ENCODE data around the gene GDAP1L1.

The GDAP1L1 gene

DNA sequence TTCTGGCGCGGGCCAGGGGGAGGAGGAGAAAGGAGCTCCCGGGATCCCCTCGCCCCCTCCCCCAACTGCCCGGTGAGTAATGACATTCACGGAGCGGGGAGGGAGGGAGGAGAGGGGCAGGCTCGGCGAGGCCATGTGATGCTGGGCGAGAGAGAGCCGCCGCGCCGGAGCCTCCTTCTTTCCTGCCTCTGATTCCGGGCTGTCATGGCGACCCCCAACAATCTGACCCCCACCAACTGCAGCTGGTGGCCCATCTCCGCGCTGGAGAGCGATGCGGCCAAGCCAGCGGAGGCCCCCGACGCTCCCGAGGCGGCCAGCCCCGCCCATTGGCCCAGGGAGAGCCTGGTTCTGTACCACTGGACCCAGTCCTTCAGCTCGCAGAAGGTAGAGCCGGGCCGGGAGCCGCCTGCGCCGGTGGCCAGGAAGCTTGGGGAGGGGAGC lies at the start of gene GDAP1L1:
GDAP1L1 (plus strand) TSS at position 178 of the 441 bp plus-strand sequence; CDS start at position 205, 27 bp downstream.
- DNase-seq: peak; percentile 12

- DNase-seq: no peak
Observed at GRCh38 chr20:44198872-44199271, 48.2 kb upstream of the GDAP1L1 start.

DNA sequence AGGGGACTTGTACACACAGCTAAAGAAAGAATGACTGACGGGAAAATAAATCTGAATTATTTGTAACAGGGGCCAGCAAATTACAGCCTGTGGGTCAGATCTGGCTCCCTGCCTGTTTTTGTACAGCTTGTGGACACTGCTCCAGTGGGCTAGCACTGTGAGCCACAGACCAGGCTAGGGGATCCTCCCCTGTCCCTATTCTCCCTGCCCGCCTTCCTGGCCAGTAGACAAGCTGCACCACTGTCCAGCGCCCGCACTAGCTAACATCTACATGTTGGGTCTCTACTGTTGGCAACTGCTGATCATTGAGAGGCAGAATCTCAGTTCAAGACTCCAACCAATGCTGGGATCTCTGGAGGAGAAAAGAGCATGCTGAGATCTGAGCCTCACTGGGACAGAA lies 47.2 kb upstream of the GDAP1L1 start:
- DNase-seq: no peak

DNA sequence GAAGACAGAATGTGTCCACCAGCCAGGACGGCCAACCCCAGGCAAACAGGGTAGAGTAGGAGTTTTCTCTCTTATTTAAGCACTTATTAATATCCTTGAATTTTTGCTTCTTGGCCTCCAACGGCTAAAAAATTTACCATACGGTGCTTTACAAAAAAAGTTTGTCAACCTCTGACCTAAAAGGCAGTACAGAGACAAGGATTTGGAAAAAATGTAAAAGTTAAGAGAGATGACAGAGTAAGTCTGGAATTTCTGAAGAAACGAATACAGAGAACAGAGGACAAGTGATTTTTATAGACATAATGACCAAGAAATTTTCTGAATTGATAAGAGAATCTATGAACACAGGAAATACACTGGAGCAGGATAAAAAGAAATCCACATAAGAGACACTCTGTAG lies 46.7 kb upstream of the GDAP1L1 start:
- DNase-seq: no peak

GRCh38 chr20:44200983-44201382 lies 46.1 kb upstream of the GDAP1L1 start:
- DNase-seq: no peak

DNA sequence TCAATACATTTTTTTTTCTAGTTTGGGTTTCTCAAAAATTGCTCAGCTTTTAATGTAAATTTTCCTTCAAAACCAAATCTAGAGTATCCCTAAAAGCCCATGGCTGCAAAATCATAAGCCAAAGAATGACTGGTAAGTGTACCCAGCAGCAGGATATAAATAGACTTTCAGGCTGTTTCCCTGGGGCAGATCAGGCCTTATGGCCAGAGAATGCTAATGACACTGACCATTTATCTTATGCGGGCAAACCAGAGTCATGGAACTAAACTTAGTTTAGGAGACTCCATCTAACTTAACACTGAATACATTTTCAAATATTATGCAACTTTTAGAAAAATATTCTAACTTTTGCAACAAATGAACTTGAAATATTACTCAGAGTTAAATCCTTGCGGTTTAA lies 43.9 kb upstream of the GDAP1L1 start:
- DNase-seq: no peak

GRCh38 chr20:44204156-44204831 lies 42.8 kb upstream of the GDAP1L1 start:
- DNase-seq: no peak

GRCh38 chr20:44204832-44205215 lies 42.3 kb upstream of the GDAP1L1 start:
- DNase-seq: no peak

- no peak for DNase-seq
Observed at GRCh38 chr20:44206132-44206531, 41.0 kb upstream of the GDAP1L1 start.

- DNase-seq: no peak
Observed at GRCh38 chr20:44207126-44207723, 39.9 kb upstream of the GDAP1L1 start.

GRCh38 chr20:44208165-44208564 lies 38.9 kb upstream of the GDAP1L1 start:
- no peak for DNase-seq

DNA sequence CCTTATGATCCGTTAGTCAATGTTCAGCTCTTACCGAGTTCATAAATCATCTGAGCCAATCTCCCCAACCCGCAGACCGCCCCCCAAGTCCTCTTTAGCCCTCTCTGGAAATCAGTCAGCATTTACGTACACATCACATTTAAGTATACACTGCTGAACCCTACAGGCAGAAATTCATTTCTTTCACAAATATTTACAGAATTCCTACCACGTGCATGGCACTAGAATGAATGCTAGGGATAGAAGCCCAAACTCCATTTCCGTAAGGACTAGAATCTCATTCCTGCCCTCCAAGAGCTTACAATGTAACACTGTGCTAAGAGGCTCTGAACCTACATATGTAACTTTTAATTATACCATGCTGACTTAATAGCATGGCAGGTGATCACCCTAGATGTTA lies 38.3 kb upstream of the GDAP1L1 start:
- no peak for DNase-seq

DNA sequence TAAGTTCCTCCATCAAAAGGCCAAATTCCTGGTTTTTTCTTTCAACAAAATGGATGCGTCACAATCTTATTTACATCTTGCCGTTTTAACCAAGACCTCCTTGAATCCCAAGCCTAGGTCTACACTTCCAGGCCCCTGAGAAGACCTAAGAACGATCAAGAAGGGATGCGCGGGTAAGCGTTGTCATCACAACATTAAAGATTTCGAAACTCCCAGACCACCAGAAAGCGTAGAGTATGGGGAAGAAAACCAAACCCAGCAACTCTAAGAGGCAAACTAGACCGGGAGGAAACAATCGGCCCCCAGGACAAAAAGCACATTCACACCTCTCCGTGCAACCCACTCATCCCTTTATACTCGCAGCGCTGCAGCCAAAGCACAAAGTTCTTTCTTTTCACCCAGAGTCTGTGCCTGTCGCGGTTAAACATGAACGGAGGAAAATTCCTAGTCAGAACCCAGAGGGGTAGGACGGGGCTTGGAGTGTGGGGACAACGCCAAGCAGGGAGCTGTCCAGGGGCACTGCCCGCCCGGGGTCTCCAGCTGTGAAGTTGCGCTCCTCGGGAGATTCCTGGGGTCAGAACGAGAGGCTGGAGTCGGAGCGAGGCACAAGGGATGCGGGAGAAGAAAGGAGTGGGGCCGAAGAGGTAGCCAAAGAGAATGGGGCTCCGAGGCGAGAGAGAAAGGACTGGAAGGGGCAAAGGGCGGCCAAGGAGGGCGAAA lies 37.3 kb upstream of the GDAP1L1 start:
- peak; percentile 20 for DNase-seq

DNA sequence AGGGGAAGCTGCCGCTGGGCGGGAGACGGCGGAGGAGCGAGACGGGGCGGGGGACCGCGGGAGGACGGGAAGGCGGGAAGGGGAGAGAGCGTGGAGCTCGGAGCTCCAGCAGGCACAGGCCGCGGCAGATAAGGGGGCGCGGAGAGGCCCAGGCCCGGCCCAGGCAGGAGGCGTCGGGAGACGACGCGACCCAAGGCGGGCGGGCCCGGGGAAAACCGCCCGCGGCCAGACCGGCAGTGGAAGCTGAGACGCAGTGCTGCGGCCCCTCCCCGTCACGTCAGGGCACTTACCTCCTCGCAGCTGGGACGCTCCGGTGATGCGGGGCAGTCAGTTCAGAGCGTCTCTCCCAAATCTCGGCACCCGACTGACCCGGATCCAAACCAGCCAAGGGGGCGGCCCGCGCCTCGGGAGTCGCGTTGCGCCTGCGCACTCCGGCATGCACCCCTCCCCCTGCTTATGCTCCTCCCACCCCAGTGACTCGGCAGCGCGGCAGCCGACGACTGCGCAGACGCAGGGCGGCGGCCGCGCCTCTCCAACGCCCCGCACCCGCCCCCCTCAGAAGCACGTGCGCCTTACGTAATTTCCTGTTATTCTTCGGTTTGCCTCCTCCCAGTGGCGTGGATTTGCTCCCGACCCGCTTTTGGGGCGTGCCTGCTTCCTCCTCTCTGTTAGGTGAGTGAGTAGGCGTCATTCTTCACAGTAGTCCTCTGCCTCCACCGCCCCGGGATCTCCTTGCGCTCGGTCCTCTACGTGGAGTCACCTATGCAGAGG lies 36.5 kb upstream of the GDAP1L1 start, which contains the start of gene OSER1:
OSER1 (minus strand) TSS at position 366 of the 771 bp plus-strand sequence. CDS start 3,814 bp downstream, outside the sequence.
- DNase-seq: peak; percentile 97

GRCh38 chr20:44211177-44212039 lies 35.7 kb upstream of the GDAP1L1 start:
- peak; percentile 27 for DNase-seq

- DNase-seq: no peak
Observed at GRCh38 chr20:44212792-44213191, 34.3 kb upstream of the GDAP1L1 start.

GRCh38 chr20:44215125-44215524 lies 32.0 kb upstream of the GDAP1L1 start:
- peak; percentile 82 for DNase-seq

DNA sequence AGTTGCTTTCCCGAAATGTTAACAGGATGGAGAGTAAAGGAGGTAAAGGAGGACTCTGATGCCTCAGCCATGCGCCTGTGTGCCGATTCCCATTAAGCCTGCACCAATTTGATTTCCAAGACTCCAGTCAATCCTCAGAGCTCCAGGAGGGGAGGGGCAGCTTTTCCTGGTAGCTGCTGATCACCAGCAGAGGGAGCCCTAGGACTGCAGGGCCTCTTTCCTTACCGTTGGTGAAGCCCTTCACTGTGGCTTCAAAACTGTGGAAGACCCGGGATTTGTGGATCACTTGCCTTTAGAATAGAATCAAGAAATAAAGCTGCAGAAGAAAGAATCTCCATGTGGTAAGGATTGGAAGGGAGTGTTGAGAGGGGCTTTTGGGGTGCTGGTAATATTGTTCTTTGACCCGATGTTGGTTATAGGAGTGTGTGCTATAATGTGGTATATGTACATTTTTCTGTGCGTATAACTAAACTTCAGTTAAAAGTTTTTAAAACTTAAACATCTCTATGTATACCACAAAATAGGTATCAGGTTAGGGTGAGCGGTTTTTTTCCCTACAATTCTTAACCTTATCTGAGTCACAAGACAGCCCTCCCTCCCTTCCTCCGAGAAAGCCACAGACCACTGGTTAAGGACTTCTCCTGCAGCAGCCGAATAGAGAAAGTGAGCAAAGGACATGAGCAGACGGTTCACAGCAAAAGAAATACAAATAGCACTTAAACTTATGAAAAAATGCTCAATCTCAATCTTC lies 29.6 kb upstream of the GDAP1L1 start:
- peak; percentile 63 for DNase-seq

GRCh38 chr20:44218446-44218845 lies 28.7 kb upstream of the GDAP1L1 start:
- DNase-seq: peak; percentile 33

- no peak for DNase-seq
Observed at GRCh38 chr20:44219170-44219730, 27.9 kb upstream of the GDAP1L1 start.

GRCh38 chr20:44219791-44220190 lies 27.3 kb upstream of the GDAP1L1 start:
- DNase-seq: no peak
